UCSD-AML1 (cell line): ENCODE results near the gene GRAP.

Experiments
- DNase-seq: peaks from one replicate; lab custom pipeline; 2025; ENCODE audit not compliant: unreplicated experiment; lab: John Stamatoyannopoulos, UW

The GRAP gene

GRCh38 chr17:19019041-19019941 is 27.5 kb downstream of the GRAP start:
- DNase-seq: no peak

DNA sequence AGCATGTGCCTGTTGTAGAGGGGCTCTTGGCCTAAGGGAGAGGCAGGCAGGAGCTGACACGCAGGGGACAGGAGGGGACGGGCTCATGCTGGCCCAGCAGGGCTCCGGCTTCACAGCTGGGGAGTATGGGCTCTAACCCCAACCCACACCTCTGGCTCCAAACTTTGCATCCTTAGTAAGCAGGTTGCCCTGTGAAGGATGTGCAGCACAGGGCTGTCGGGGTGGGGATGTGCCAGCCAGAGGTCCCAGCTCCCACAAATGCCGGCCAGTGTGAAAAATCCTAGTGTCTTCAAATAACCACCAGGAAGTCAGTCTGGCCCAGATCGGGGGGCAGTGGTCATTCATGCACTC is 28.2 kb downstream of the GRAP start:
- DNase-seq: no peak

- DNase-seq: no peak
Measured at GRCh38 chr17:19017804-19018599, 28.8 kb downstream of the GRAP start.

DNA sequence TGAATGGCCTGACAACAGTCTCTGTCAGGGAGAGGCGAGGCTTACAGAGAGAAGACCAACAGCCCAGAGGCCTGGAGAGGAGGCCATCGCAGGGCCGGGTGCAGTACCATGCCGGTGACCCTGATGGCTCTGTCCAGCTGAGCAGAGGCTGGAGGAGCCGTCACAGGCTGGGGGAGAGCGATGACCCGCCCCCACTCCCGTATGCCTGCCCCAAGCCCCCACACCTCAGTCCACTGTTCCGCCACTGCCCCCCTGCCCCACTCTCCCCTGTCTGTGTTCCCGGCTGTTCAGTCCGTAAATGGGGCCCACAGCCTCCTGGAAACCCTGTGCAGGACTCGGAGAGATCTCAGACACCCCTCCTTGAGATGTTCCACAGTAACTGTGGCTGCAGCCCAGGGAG is 29.4 kb downstream of the GRAP start:
- DNase-seq: no peak

- no peak for DNase-seq
Measured at GRCh38 chr17:19016881-19017280, 29.9 kb downstream of the GRAP start.

DNA sequence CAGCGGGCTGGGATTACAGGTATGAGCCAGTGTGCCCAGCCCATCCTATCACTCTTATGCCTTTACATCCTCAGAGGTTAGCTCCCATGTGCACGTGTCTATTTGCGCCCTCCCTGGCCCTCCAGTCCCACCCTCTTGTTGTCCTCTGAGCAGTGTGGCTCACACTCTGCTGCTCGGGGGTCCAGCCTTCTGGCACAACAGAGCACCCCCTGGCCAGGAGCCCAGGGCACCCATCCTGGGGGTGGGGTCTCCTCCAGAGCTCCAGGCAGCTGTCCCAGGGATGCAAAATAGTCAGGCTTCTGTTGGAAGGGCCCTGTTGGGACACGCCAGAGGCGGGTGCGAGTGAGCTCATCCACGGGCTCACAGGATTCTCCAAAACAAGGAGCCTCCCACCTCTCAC is 30.5 kb downstream of the GRAP start:
- no peak for DNase-seq

DNA sequence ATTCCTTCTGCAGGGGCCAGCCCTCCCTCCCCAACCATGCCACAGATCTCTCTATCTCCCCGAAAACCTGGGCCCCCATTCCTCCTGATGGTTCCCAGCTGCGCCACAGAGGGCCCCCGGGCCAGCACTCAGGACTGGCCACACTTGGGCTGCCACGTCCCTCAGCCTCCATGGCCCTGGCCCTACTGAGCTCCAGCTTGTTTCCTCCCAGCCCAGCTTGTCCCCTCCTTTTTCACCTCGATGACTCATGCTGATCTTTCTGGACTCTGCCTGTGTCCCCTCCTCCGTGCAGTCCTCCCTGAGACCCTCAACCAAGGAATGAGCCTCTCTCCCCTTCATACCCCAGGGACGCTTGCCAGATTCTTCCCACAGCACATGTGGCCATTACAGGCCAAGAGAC is 31.3 kb downstream of the GRAP start:
- DNase-seq: no peak

GRCh38 chr17:19014628-19015215 is 32.0 kb downstream of the GRAP start:
- DNase-seq: no peak

DNA sequence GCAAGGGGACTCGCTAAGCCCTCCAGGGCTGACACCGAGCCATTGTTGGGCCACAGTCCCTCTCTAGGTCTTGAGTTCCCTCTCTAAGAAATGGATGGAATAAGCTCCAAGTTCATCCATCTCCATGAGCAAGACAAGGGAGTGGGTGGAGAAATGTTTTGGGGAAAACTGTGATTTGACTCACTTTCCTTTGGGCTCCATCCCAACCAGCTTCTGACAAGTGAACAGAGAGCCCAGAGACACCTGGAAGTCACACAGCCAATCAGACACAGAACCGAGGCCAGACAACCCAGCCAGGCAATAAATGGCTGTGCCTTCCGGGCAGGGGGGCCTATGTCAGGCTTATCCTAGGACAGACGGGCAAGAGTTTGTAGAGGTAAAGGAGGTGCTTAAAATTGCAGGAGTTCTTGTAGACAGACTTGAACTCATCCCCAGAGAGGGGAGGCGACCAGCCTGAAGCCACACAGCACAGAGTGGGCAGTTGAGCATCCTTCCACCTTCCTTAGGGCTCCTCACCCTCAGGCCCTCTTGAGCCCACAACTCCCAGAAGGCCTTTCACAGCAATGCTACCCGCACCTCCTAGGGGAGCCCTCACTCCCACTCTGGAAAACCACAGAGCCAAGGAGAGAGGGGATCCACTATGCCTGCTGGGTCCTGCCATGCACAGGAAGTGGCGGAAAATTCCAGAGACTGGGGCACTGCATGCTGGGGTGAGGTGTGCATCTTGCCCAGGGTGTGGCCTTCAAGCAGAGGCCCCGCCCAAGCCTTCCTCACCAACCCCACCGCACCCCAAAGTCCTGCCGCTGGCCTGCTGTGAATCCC is 32.7 kb downstream of the GRAP start:
- no peak for DNase-seq

DNA sequence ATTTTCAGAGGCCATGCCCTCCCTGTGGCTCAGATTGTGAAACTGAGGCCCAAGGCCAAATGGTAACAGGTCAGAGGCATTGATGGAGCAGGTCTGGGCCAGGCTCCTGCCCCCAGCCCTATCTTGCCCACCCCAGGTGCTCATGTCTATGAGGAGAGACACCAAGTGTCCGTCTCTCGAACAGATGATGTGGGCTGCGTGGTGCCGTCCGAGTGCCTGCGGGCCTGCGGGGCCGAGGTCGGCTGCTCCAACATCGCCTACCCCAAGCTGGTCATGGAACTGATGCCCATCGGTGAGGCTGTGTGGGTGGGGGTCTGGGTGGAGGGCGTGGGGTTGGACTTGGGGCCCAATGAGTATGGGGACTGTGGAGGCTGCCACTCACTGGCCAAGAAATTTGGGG is 33.5 kb downstream of the GRAP start:
- no peak for DNase-seq

DNA sequence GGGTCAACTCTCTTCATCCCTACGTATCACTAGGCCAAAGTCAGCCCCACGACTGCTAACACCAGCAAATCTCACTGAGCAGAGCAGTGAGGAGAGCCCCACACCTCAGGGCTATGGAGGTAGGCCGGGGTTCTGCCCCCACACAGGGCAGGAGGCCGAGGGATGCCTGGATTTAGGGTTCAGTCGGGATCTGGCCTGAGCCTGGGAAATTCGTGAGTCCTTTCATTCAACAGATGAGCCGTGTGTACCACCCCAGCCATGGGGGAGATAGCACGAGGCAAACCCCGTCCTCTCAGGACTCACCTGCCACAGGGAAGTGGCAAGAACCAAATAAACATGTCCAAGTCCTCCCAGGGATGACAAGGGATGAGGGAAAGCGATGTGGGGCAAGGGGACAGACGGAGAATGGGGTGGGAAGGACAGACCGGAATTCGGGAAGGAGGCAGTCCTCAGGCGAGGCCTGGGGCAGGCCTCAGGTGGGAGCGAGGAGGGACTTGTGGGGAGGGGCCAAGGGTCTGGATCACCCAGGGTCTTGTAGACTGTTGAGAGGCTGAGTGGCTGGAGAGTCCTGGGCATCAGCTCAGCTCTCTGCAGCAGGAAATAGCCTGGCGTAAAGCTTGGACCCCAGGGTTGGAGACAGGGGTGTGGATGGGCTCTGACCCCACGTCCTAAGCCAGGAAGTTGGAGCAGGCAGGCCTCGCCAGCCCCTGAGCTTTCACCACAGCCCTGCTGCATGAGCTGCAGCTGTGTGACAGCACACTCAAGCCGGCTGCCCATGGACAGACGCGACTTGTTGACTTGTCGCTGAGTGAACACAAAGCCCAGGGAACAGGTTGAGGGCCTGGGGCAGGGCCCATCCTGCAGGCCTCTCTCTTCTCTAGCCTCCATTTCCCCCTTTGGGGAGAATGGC is 34.3 kb downstream of the GRAP start:
- no peak for DNase-seq

DNA sequence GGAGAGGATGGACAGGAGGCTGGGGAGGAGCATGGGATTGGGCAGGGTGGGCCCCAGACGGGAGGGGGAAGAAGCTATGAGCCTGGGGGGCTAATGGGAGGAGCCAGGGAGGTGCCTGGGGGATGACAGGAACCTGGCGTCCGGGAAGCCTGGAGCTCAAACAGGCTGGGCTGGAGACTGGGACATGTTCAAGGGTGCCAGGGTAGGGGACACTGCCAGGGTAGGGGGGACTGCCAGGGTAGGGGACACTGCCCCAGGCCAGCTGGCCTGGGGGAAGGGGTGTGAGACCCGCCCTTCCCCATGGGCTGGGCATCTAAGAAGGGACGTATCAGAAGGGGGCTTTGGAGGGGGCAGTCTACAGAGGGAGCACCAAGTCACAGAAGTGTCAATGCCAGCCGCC is 35.2 kb downstream of the GRAP start:
- no peak for DNase-seq

GRCh38 chr17:19010729-19011505 is 35.8 kb downstream of the GRAP start:
- DNase-seq: no peak

DNA sequence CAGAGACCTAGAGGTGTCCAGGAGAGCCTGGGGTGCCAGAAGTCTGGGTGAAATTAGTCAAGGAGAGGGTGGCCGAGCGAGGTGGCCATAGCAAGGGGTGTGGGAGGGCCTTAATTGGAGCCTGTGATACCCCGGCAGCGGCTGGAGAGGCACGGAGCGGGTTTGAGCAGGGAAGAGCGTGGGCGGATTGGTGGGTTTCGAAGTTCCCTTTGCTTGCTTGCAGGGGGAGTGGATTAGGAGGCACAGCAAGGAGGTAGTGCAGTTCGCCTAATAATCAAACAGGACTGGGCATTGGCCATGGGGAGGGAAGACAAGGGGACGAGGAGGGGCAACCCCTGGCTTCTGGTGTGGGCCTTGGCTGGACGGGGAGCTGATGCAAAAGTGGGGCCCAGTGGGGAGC is 36.8 kb downstream of the GRAP start:
- no peak for DNase-seq

GRCh38 chr17:19006698-19007097 is 40.1 kb downstream of the GRAP start:
- no peak for DNase-seq

DNA sequence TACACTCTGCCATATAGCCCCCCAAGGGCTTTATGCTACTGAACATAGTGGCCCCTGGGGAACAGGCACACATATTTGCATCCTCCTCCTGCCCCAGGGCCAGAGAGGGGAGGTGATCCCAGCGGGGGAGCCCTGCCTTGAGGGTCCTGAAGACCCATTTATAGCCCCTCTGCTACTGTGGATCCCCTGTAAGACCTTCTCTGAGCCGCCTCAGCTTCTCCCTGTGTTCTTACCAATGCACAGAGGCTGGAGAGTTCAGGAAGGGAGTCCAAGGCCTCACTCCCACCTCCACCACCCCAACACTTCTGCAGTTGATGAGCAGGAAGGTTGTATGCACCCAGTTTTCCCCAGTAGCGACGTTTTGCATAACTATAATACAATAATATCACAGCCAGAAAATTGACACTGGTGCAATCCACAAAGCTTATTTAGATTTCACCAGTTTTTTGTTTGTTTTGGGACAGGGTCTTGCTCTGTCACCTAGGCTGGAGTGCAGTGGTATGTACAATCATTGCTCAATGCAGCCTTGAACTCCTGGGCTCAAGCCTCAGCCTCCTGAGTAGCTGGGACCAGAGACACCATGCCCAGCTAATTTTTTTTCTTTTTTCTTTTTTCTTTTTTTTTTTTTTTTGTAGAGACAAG is 40.8 kb downstream of the GRAP start:
- DNase-seq: no peak

DNA sequence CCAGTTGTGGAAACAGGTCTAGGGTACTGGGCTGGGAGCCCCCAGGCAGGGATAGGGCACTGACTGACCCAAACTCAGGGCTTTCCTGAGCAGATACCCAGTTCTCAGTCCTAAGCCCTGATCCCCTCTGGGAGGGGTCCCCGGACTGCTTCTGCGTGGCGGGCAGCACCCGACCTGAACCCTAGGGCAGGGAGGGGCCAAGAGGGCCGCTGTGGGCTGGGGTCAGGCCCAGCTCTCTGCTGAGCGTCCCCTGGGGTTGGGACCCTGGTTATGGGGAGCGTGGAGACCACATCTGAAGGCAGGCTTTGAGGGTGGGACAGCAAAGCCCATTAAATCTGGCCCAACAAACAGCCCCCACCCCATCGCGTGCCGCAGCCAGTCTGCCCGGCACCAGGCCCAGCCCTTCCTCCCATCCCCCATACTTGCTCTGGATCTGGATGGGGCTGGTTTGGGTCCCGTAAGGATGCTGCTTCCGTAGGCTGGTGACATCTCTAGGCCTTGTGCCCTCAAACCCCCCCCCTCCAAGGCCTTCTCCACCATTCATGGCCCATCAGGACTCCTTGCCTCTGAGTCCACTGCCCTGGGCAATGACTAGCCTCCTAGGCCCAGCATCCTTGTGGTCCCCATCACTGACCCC is 41.5 kb downstream of the GRAP start:
- DNase-seq: no peak

GRCh38 chr17:19004421-19005136 is 42.2 kb downstream of the GRAP start, which contains the start of gene FAM83G:
Gene FAM83G (minus strand): TSS chr17:19004764. CDS start chr17:19004041, 723 bp downstream.
- DNase-seq: no peak
